ENCODE measurements around the gene FNBP1L.

- TF ChIP-seq CTCF (IDR thresholded peaks at IDR 0.05; ENCODE audit: insufficient read depth, low read depth, low read length) (no peak), EZH2 (IDR thresholded peaks at IDR 0.05; ENCODE audit: insufficient read depth, low read length) (no peak)
These were observed 101.9 kb downstream of the FNBP1L start for GRCh38 chr1:93549811-93550210.

All from astrocyte (in vitro differentiated cells and primary cell).